Gastroesophageal sphincter (tissue), 4 donors: Measurements from ENCODE around the gene ZDHHC11. TPM values are rescaled to one million over a fixed set of nuclear protein-coding genes. Genes with fewer than 3 reads are reported as not detected.
"Not testable (repeated sequence)": the region's sequence is repeated elsewhere in the genome, so short reads cannot be mapped to it uniquely, and the experiment has no call there.

Experiments used
- ATAC-seq: fragments of 150-250 bp; one replicate; pipeline ENCODE4 v1.9.1; 2016; ENCODE audit warnings: mild to moderate bottlenecking, moderate library complexity
- H3K27ac ChIP-seq, 4 donors: fragments of 200-600 bp; sonication (generic) in 3 of 4; 1 replicate in 3 of 4; 2 replicates in 1 of 4; pipeline ENCODE4 v1.5.1; 2016 to 2019
- H3K27me3 ChIP-seq: fragments of 200-600 bp; sonication (generic); one replicate; pipeline ENCODE4 v1.5.1; 2019
- H3K36me3 ChIP-seq, 2 donors: fragments of 200-600 bp; sonication (generic); one replicate each; pipeline ENCODE4 v1.5.1; 2019; ENCODE audit warnings: control low read depth in 1 of 2
- H3K4me1 ChIP-seq, 3 donors: fragments of 200-600 bp; sonication (generic); 1 replicate in 2 of 3; 2 replicates in 1 of 3; pipeline ENCODE4 v1.5.1; 2016 to 2019; ENCODE audit warnings: control low read depth in 2 of 3
- H3K4me3 ChIP-seq, 2 donors: fragments of 200-600 bp; sonication (generic); one replicate each; pipeline ENCODE4 v1.5.1; 2019; ENCODE audit warnings: mild to moderate bottlenecking in 1 of 2, moderate library complexity in 1 of 2
- H3K9me3 ChIP-seq, 3 donors: fragments of 200-600 bp; sonication (generic); one replicate each; pipeline ENCODE4 v1.5.1; 2017 to 2019; ENCODE audit warnings: control low read depth in 2 of 3
- POLR2A ChIP-seq, 2 donors: fragments of 450-650 bp; IDR thresholded peaks; one replicate each; pipeline ENCODE4 v1.6.1; 2017; ENCODE audit warnings: antibody characterized with exemption in 2 of 2, mild to moderate bottlenecking in 2 of 2, moderate library complexity in 1 of 2
- POLR2AphosphoS5 ChIP-seq: sonication (generic); formaldehyde crosslinking; IDR thresholded peaks from one replicate; pipeline ENCODE4 v1.6.1; 2017; ENCODE audit warnings: antibody characterized with exemption
- whole genome bisulfite sequencing, 2 donors: methylation state at CpG; one replicate each; pipeline ENCODE4 v1.1.5; 2018; ENCODE audit warnings: low coverage in 1 of 2; 5-methylcytosine and 5-hydroxymethylcytosine counted together
- total RNA-seq, 4 donors: library from RNA; depleted of rRNA; stranded (reverse); fragments of >200 nt; gene quantifications; one replicate each; pipeline ENCODE4 v1.1.0, GENCODE V29; 2016

ZDHHC11 gene
- total RNA-seq, 4 donors from 2014 or later: 2.3 to 19.1 (median 7.4) TPM

DNA sequence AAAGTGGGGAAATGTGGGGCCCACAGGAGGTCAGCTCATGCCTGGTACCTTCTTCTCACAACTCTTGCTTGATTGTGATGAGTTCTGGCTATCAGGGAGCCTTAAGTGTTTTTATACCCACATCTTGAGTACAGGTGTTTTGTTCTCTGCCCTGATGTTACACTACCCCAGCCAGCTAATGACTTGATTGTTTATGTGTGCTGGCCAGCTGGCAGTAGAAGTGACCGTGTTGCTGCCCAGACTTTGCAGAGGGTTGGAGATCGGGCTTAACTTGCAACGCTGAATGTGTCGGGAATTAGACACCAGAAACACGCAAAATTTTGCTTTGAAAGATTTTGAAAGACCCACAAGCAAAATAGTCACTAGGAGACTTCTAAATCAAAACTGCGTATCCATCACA is 49.3 kb downstream of the ZDHHC11 start:
- WGBS, 2 donors: 39 to 43% methylated on average over 6 of the region's 6 CpGs
- Histone ChIP-seq H3K27ac (peak overlapping the region in 1 of 4 donors; percentile 12), H3K27me3 (no peaks in the 10 kb centered on the region), H3K9me3 (peaks cover 0 to 12% (median 0%) of the 10 kb centered on the region in 3 donors), H3K4me1 (peaks cover 0 to 11% (median 5%) of the 10 kb centered on the region in 3 donors), H3K4me3 (no peak overlapping the region), H3K36me3 (no peaks in the 10 kb centered on the region)
- ATAC-seq: peak; percentile 66
- peak; percentile 21 for TF ChIP-seq POLR2AphosphoS5
- TF ChIP-seq POLR2A (IDR thresholded peaks at IDR 0.05): no peak

DNA sequence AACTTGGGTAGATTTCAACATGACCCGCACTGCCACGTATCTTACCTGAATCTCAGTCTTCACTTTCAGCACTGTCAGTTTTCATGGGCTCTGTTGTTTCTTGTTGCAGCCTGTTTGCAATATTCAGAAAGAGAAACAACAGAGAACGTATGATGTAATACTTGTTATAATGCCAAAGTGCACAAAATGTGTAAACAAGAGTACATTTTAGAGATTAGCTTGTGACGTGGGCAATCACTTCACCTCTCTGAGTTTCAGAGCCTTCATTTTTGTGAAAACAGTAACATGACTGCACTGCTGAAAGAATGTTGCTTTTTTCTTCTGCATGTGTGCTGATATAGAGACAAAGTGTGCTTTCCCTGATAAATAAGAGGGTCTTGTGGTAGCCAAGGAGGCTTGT is 49.7 kb downstream of the ZDHHC11 start:
- ATAC-seq: peak; percentile 51
- H3K4me3 ChIP-seq, H3K27me3 ChIP-seq, H3K36me3 ChIP-seq: not testable (repeated sequence)
- 57 to 81% methylated on average over 4 of the region's 4 CpGs for WGBS, 2 donors
- peaks cover 0 to 11% (median 5%) of the 10 kb centered on the region in 3 donors for H3K4me1 ChIP-seq
- peak overlapping the region in 1 of 4 donors; percentile 12 for H3K27ac ChIP-seq
- peaks cover 0 to 12% (median 0%) of the 10 kb centered on the region in 3 donors for H3K9me3 ChIP-seq

DNA sequence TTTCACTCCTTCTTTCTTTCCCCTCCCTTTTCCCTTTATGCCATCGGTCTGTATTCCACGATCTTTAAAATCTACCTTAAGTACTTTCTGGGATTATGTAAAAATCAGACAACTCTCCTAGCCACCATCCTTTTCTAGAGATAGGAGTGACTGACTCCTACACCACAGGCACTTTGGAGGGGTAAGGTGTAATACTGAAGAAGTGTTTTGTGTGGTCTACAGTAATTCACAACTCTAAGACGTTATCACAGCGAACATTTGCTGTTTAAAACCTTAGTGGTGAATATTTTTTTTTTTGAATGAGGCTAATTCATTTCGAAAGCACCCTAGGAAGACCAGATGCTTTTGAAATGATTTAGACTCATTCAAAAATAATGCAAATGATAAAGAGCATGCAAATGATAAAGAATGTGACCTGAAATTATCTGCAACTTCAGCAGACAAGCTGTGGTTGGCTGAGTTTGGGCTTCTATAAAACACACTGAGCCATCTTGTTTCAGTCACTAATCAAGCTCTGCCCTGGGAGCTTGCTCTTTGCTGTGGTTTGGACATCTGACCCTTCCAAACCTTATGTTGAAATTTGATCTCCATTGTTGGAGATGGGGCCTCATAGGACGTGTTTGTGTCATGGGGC is 52.2 kb downstream of the ZDHHC11 start:
- not testable (repeated sequence) for H3K27me3 ChIP-seq, H3K36me3 ChIP-seq, H3K27ac ChIP-seq, H3K9me3 ChIP-seq, ATAC-seq, H3K4me3 ChIP-seq
- WGBS, 2 donors: 50 to 80% methylated on average over 5 of the region's 6 CpGs
- H3K4me1 ChIP-seq: peaks cover 0 to 11% (median 5%) of the 10 kb centered on the region in 3 donors

DNA sequence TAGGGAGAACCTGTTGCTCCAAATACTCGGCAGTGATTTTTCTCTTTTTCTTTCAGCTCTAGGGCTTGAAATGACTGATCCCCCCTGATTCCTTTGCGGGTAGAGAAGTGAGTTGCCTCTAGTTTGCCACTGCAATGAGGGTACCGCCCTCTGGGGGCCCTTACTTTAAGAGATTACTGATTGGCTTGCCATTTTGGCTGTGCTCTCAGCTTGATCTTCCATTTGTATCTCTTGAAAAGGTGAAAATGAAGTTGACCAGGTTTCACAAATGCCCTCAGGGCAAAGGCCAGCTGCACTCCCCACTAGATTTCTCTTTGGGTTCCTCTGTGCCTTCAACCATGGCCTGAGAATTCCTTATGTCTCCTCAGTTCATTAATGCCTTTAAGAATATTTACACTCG is 52.8 kb downstream of the ZDHHC11 start:
- H3K36me3 ChIP-seq, H3K9me3 ChIP-seq, ATAC-seq, H3K4me3 ChIP-seq, H3K27ac ChIP-seq, H3K27me3 ChIP-seq: not testable (repeated sequence)
- H3K4me1 ChIP-seq: peaks cover 0 to 11% (median 5%) of the 10 kb centered on the region in 3 donors
- 100% methylated on average over 1 of the region's 4 CpGs for WGBS, 2 donors

DNA sequence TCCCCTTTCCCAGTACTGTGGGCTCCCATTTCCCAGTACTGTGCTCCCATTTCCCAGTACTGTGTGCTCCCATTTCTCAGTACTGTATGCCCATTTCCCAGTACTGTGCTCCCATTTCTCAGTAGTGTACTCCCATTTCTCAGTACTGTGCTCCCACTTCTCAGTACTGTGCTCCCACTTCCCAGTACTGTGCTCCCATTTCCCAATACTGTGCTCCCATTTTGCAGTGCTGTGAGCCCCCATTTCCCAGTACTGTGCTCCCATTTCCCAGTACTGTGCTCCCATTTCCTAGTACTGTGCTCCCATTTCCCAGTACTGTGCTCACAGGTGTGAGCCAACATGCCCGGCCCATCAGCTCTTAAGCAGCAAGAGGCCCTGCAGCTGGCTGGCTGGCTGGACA is 54.9 kb downstream of the ZDHHC11 start:
- no CpG with 5 or more reads among the region's 1 CpG for WGBS, 2 donors
- not testable (repeated sequence) for ATAC-seq, H3K9me3 ChIP-seq

DNA sequence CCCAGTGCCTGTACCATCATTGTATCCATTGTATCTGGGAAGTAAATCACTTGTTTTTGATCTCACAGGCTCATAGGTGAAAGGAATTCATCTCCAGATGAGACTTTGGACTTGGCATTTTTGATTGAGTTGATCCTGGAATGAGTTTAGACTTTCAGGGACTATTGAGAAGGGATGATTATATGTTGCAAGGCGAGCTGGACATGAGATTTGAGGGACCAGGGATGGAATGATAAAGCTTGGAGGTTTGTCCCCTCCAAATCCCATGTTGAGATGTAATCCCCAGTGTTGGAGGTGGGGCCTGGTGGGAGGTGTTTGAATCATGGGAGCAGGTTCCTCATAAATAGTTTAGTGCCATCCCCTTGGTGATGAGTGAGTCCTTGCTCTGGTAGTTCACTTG is 55.8 kb downstream of the ZDHHC11 start:
- not testable (repeated sequence) for H3K27ac ChIP-seq, ATAC-seq, H3K36me3 ChIP-seq, H3K4me3 ChIP-seq, H3K4me1 ChIP-seq, H3K27me3 ChIP-seq
- WGBS, 2 donors: 83% methylated on average over 1 of the region's 1 CpG
- H3K9me3 ChIP-seq: peaks cover 0 to 14% (median 0%) of the 10 kb centered on the region in 3 donors

More for the DNA sequence above, 54.9 kb downstream of the ZDHHC11 start:
- not testable (repeated sequence) for H3K4me3 ChIP-seq, H3K36me3 ChIP-seq, H3K4me1 ChIP-seq, H3K27ac ChIP-seq, H3K27me3 ChIP-seq

DNA sequence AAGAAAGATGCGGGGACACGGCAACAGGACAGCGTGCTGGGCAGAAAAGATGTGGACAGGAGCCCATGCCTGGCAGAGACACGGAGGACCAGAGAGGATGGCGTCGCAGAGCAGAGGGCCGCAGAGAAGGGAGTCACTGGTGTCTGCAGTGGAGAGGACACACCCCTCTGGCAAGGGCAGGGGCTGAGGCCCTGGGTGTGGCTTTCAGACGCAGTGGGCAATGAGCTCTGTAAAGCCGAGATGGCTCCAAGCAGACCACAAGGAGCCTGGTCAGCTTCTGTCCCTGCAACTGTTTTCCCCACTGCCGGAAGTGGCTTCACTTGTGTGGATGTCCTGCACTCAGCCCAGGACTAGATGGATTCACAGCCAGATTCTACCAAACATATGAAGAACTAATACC is 62.1 kb downstream of the ZDHHC11 start:
- not testable (repeated sequence) for H3K36me3 ChIP-seq, H3K4me3 ChIP-seq, H3K27me3 ChIP-seq, ATAC-seq, H3K27ac ChIP-seq, H3K4me1 ChIP-seq
- H3K9me3 ChIP-seq: peaks cover 0 to 24% (median 0%) of the 10 kb centered on the region in 3 donors
- 82 to 100% methylated on average over 6 to 10 of the region's 10 CpGs for WGBS, 2 donors

DNA sequence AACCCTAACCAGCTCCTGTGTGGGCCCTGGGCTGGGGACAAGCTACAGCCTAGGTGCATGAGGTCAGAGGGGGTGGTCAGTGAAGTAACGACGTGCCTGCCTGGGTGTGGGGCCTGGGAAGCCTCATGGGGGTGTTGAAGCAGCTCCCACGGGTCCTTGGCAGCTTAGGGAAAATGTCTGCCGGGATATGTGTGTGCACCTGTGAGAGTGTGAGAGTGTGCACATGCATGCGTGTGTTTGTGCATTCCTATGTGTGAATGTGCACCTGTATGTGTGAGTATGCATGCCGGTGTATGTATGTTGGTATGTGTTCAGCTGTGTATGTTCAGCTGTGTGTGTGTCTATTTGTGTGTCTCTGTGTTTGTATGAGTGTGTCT is 62.9 kb downstream of the ZDHHC11 start:
- ATAC-seq, H3K27me3 ChIP-seq, H3K27ac ChIP-seq, H3K4me3 ChIP-seq, H3K36me3 ChIP-seq: not testable (repeated sequence)
- H3K4me1 ChIP-seq: peaks cover 0 to 16% (median 4%) of the 10 kb centered on the region in 3 donors
- peaks cover 0 to 16% (median 0%) of the 10 kb centered on the region in 3 donors for H3K9me3 ChIP-seq
- 84% methylated on average over 3 of the region's 6 CpGs; no CpG with 5 or more reads in 1 of the 2 donors for WGBS, 2 donors

DNA sequence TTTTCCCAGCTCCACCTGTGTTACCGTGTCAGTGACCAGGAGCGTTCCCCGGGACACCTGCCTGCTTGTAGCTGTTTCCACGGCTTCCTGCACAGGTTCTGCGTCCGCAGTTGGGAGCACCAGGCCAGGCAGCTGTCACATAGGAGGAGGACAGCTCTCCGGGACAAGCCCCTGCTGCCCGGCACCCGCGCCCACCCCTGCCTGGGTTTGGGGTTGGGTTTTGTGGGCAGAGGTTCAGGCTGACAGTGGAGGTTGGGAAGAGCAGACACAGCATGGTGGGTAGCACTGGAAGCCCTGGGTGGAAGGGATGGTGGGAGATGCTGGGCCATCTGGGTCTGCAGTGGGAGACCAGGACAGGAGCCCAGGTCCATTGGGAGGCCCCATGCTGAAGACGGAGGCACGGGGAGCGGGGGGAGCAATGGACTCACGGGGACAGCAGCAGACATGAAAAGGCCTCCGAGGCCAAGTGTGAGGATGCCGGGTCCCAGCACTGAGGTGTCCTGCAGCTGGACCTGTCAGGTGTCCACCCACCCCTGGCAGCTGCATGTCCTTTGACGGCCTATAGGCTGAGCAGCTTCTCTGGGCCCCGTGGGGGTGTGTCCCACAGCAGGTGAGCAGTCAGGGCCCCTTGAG is 63.4 kb downstream of the ZDHHC11 start:
- ATAC-seq, H3K4me3 ChIP-seq, H3K27ac ChIP-seq, H3K27me3 ChIP-seq, H3K36me3 ChIP-seq: not testable (repeated sequence)
- WGBS, 2 donors: 69% methylated on average over 4 of the region's 18 CpGs; no CpG with 5 or more reads in 1 of the 2 donors
- peaks cover 0 to 16% (median 0%) of the 10 kb centered on the region in 3 donors for H3K9me3 ChIP-seq
- peaks cover 0 to 16% (median 4%) of the 10 kb centered on the region in 3 donors for H3K4me1 ChIP-seq

DNA sequence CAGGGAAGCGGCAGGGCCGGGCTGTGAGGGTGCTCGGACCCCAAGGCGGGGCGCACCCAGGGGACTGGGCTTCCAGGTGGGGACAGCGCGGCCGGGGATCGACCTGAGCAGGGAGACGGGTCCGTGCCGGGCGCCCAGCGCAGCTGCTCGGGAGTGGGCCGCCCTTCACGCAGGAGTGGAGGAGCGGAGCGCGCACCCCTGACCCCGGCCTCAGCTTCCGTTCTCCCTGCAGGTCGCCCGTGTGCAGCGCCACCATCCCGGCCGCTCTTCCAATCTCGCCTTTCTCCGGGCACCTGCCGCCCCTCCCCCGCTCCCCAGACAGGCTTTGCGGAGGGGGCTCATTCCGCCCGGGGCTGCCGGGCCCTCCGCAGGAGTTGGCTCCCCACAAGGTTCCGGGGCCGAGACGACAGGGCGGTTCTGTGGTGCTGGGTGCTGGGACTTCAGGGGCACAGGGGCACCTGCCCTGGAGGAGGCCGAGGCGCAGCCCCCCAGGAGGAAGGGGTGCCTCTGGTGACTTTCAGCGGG is 65.5 kb downstream of the ZDHHC11 start:
- not testable (repeated sequence) for H3K27me3 ChIP-seq, H3K36me3 ChIP-seq
- peaks cover 0 to 16% (median 4%) of the 10 kb centered on the region in 3 donors for H3K4me1 ChIP-seq
- peaks cover 0 to 13% (median 0%) of the 10 kb centered on the region in 3 donors for H3K9me3 ChIP-seq
- WGBS, 2 donors: 20% methylated on average over 3 of the region's 43 CpGs; no CpG with 5 or more reads in 1 of the 2 donors
- ATAC-seq: peak; percentile 4
- H3K4me3 ChIP-seq: peak overlapping the region; percentile 61 to 74
- H3K27ac ChIP-seq: peak overlapping the region in 2 of 4 donors; percentile 84 to 85
